Kasumi-1 (cell line): Measurements from ENCODE around the gene SEMA3C.
"Not testable (repeated sequence)": the region's sequence is repeated elsewhere in the genome, so short reads cannot be mapped to it uniquely, and the experiment has no call there.

Source experiments
- DNase-seq, 2 experiments: peaks; one replicate each; lab custom pipeline; 2025; lab: John Stamatoyannopoulos, UW

The SEMA3C gene

GRCh38 chr7:80926955-80927354 lies 8.1 kb upstream of the SEMA3C start:
- DNase-seq = not testable (repeated sequence)

DNA sequence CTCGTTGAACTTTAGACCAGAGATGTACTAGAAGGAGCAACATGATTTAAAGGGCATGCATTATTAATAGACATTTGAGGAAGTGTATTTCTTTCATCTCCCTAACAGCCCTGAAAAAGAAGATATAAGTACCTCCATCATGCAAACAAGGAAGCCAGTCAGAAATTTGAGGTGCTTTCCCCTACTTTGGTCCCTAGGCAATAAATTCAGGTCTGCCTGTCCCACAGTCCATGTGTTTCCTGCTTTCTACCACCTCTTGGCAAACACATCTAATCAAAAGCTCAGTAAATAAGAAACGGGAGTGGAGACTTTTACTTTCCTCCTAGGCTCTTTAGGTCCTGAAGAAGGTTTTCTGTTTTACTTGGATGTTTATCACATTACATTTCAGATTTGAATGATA lies 5.2 kb upstream of the SEMA3C start:
- DNase-seq = no peak

GRCh38 chr7:80923211-80923612 lies 4.4 kb upstream of the SEMA3C start:
- no peak for DNase-seq

DNA sequence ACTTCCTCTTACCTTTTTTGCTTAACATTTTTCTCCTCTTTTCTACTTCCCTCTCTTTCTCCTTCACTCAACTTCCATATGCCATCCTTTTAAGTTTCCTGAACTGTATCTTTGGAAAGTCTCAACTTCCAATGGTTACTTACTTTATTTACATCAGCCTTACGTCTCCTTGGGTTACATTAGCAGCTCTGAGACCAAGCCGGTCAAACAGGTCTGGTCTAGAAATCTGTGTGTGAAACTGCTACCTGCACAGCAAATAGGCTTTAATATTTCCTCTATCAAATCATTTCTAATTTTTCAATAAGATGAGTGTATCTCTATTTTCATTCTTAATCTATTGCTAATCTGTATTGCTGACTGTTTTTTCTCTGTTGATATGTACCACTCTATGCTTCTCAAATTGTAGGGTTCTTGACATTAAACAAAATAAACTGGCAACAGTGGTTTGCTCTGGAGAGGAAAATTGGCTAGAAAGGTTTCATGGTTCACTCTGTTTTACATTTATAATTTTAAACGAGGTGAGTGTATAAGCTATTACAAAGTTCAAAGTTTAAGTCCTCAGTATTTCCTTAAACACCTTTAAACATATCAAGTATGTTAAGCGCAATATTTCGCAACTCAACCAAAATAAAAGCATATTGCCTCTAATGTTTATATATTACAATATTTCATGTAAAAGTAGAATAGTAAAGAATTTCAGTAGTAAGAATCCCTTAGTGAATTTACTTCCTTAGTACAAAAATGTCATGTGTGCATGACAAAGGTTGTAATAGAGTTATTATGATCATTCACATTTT lies 3.6 kb upstream of the SEMA3C start:
- DNase-seq = no peak

GRCh38 chr7:80921130-80921529 lies 2.3 kb upstream of the SEMA3C start:
- DNase-seq = no peak

GRCh38 chr7:80918399-80918798 lies 452 bp downstream of the SEMA3C start:
- no peak for DNase-seq

DNA sequence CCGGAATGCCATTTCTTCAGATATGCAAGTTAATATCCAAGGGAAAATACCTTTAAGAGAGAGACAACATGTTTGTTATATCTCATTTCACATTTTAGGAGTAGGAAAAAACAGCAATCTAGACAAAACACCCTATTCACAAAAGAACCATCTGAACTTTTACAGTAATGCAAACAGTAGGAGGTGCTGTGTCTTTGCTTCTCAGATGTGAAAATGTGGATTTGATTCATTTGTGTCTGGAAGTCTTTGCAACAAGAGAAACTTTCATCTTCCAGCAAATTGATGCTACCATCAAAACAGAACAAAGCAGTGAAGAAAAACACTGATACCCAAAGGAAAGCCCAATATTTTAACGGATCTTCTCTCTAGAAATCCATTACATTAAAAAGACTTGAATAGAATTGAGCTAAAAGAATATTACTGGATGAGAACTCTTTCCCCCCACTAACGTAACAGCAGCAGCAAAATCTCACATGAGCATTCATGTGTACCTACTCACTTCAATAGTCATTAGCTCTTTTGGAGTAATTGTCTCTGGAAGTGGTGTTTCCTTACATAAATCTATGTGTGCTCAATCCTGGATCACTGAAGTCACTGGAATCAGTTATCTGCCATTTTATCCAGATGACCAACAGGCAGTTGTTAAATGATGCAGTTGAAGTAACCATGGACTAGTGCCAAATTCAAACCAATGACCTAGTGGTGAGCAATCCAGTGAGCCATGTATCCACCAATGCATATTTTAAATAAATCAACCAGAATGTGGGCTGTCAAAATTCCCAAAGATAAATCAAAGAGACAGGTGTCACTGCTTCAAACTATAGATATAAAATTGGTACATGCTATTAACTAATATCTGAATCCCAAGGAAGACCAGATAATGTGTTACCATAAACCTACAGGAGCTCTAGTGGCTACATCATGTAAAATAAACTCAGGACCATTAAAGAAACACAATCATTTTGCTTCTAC lies 1.8 kb downstream of the SEMA3C start:
- peak; percentile 51 to 64 for DNase-seq

GRCh38 chr7:80910228-80910627 lies 8.6 kb downstream of the SEMA3C start:
- no peak for DNase-seq

- no peak for DNase-seq
Measured at GRCh38 chr7:80908360-80908797, 10.5 kb downstream of the SEMA3C start.

GRCh38 chr7:80907612-80908011 lies 11.2 kb downstream of the SEMA3C start:
- DNase-seq = no peak

GRCh38 chr7:80907141-80907601 lies 11.7 kb downstream of the SEMA3C start:
- no peak for DNase-seq

DNA sequence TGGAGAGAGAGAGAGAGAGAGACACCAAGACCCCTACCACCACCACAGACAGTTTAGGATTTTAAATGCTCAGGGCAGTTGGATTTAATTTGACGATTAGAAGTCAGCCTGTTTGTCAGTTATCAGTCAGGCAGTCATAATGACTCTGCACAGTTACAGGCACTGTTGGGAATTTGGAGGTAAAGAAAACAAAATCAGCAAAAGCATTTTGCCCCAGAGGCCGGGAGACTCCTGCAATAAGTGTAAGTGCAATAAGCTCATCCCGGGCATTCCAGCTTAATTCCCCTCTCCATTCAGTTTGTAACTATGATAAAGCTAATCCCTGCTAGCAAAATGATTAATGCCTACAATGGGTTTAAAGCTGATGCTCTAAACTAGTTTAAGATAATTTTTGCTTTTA lies 13.5 kb downstream of the SEMA3C start:
- DNase-seq = no peak

DNA sequence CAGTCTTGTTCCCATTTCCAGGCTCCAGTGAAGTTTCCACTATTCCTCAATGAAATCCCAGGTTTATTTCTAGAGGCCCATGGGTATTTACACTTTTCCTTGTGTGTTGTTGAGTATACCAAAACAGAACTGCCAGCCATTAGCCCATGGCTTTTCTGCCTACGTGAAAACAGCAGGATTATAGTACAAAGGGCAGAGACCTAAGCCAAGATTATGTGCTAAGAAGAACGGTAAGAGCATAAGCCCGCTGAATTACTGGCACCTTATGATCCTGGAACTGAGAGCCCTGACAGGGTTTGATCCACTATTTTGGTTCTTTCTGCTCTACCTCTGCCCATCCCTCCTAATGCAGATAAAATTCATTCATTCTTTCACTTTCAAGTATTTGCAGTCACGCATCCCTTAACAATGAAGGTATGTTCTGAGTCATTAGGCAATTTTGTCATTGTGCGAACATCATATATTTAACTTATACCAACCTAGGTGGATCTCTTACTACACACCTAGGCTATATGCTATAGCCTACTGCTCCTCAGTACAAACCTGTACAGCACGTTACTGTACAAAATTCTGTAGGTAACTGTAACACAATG lies 16.0 kb downstream of the SEMA3C start:
- DNase-seq = no peak

- DNase-seq = no peak
Measured at GRCh38 chr7:80902019-80902418, 16.8 kb downstream of the SEMA3C start.

DNA sequence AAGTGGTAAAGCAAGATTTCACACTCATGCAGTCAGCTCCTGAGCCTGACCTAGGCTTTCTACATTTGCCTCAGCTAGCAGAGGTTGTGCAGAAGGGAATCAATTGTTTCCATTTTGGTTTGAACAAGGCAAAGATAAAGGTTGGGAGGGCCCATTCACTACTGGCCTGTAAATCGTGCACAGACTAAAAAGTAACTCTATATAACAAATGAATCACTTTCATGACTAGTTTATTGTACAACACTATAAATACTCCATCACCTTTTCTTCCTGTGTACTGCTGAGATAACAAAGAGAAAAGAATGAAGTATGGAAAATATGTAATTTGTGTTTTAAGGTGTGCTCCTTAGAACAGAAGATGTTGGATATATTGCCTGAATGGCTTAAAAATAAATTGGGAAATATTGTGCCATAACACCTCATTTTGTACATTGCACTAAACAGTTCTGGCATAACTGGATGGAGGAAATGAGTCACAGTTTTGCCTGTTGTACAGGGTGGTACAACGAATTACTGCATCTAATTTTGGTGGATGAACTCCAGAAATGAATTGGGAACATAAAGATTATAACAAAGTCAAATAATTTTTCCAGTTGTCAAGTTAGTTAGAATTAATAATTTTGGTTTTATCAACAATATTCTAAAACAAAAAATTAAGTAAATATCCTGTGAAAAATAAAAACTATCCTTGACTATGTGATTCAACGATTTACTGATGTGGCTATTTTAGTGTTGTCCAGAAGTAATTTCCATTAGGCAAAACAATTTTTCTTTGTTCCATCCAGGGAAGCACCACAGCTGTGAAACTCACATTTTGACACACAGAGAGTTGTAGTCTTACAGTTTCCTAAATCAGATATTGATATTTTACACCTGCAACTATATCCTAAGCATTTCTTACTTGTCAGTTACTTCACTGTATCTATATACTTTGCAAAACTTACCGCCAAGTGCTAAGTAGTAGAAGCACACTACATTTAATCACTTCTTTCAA lies 18.0 kb downstream of the SEMA3C start:
- no peak for DNase-seq

DNA sequence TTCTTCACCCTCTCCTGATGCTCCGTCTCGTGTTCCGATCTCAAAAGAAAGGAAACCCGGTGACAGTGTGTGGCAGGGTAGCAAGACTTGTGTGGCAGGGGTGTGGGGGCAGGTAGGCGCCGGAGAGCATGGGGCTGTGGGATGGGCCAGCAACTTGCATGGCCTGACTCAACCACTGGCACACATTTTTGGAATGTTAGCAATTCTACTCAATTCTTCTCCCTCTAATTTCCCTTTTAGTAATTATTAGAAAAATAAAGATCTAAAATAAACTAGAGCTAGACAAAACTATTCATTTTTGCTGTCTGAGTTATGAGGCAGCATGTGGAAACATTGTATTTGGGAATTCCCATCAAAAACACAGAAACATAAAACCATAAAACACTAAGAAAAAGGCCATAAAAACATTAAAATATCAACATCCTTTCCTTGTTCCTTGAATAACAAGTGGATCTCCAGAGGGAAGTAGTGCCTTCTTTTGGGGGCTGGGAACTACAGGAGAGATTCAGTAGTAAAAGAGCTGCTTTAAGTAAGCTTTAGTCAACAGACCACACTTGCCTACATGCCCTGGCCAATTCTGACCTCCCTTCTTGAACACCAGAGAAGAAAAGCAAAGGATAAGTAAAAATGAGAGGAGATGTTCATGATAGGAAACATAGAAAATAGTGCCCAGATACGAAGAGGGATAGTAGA lies 21.8 kb downstream of the SEMA3C start:
- no peak for DNase-seq

DNA sequence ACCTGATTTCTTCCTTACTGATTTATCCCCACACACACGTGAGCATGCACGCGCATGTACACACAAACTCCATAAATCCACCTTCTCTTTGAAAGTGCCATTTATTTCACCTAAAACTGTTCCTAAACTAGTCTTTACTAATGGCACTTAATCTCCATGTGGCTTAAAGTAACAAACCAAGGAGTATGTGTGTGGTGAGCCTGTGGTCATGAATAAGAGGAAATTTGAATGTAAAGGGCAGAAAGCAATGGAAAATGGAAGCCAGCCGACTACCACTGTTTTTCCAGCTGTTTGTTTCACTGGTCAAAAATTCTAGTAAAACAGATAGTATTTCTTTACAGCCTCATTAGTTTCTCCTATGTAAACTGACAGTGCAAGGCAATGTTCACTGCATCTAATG lies 23.8 kb downstream of the SEMA3C start:
- no peak for DNase-seq

- no peak for DNase-seq
Measured at GRCh38 chr7:80891259-80891544, 27.6 kb downstream of the SEMA3C start.

- no peak for DNase-seq
Measured at GRCh38 chr7:80890426-80891258, 28.2 kb downstream of the SEMA3C start.

DNA sequence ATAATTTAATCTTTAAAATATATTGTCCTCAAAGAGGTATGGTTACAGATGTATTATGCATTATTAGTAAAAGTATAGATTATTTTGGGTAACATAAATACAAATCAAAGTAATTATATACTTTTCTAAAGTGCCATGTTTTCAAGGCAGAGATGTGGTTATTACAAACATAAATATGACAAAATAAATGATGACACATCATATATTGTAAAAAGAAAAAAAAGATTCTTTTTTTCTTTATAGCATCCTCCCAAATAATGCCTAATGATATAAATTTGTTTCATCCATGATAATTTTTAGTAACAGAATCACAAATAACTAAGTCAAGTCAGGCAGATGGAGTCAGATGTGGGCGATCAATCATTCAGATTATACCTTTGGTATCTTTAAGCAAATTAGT lies 29.3 kb downstream of the SEMA3C start:
- DNase-seq = no peak
